ENCODE measurements around the gene CELF1. TPM values are rescaled to one million over a fixed set of nuclear protein-coding genes. Genes with fewer than 3 reads are reported as not detected.

Gene CELF1
- total and polyA plus RNA-seq, 2 of the 13 experiments (the other 11 are each of a cell fraction or from before 2014, with no cell fraction given), result 69.0 to 80.1 TPM

- no peak for TF ChIP-seq HOMEZ (CRISPR knock-in tag; IDR thresholded peaks at IDR 0.05; ENCODE audit: low read depth)
- no peak for TF ChIP-seq ZNF34 (CRISPR knock-in tag; IDR thresholded peaks at IDR 0.05; ENCODE audit: borderline replicate concordance)
- TF ChIP-seq SIN3B (IDR thresholded peaks at IDR 0.05; ENCODE audit: low read length), result peak; percentile 69; the same call in 1 of the 2 replicates
- peak; percentile 58; the same call in 1 of the 2 replicates for TF ChIP-seq ZNF253 (CRISPR knock-in tag; IDR thresholded peaks at IDR 0.05; ENCODE audit: borderline replicate concordance)
- TF ChIP-seq MTA1 (CRISPR knock-in tag; IDR thresholded peaks at IDR 0.05; ENCODE audit: borderline replicate concordance), result no peak; the same call in 1 of the 2 replicates
- TF ChIP-seq ZFX (CRISPR knock-in tag; IDR thresholded peaks at IDR 0.05; ENCODE audit: low read depth), result peak; percentile 98
- TF ChIP-seq MYPOP (CRISPR knock-in tag; IDR thresholded peaks at IDR 0.05), result no peak
- TF ChIP-seq ARHGAP35 (CRISPR knock-in tag; IDR thresholded peaks at IDR 0.05; ENCODE audit: borderline replicate concordance), result no peak
- no peak for TF ChIP-seq ZNF569 (CRISPR knock-in tag; IDR thresholded peaks at IDR 0.05; ENCODE audit: borderline replicate concordance)
- no peak for TF ChIP-seq NFE2L2 (IDR thresholded peaks at IDR 0.05; ENCODE audit: low read length)
- TF ChIP-seq ZSCAN30 (CRISPR knock-in tag; IDR thresholded peaks at IDR 0.05), result no peak
- TF ChIP-seq ZNF639 (CRISPR knock-in tag; conservative IDR thresholded peaks at IDR 0.05), result peak; percentile 63; the same call in 1 of the 2 replicates
- no peak; the same call in 1 of the 2 replicates for TF ChIP-seq ZNF747 (CRISPR knock-in tag; IDR thresholded peaks at IDR 0.05; ENCODE audit: borderline replicate concordance)
- no peak for TF ChIP-seq ZNF790 (CRISPR knock-in tag; IDR thresholded peaks at IDR 0.05; ENCODE audit: borderline replicate concordance)
- no peak for TF ChIP-seq ETV5 (CRISPR knock-in tag; IDR thresholded peaks at IDR 0.05; ENCODE audit: borderline replicate concordance)
- no peak for TF ChIP-seq EP300 (IDR thresholded peaks at IDR 0.05; ENCODE audit: low read depth in 2 of 2, low read length in 2 of 2)
- TF ChIP-seq EP300 (CRISPR knock-in tag; IDR thresholded peaks at IDR 0.05; ENCODE audit: borderline replicate concordance), result no peak
- TF ChIP-seq ZNF124 (CRISPR knock-in tag; IDR thresholded peaks at IDR 0.05), result 0 out of 2 replicates have a peak, but pooled peaks have one; percentile 15
- TF ChIP-seq TFDP2 (CRISPR knock-in tag; IDR thresholded peaks at IDR 0.05), result peak; percentile 93
- TF ChIP-seq ZNF496 (CRISPR knock-in tag; IDR thresholded peaks at IDR 0.05; ENCODE audit: insufficient replicate concordance), result no peak
- TF ChIP-seq SNAPC5 (CRISPR knock-in tag; IDR thresholded peaks at IDR 0.05; ENCODE audit: borderline replicate concordance), result no peak; the same call in 1 of the 2 replicates
- no peak; the same call in 1 of the 2 replicates for TF ChIP-seq TFE3 (CRISPR knock-in tag; IDR thresholded peaks at IDR 0.05)
Observed at GRCh38 chr11:47565340-47566148, 12.6 kb upstream of the CELF1 start, which contains the start of gene PTPMT1 (continued).
